HG03460 (cell line): ENCODE data around the gene SLC25A25.
"Not testable (repeated sequence)": the region's sequence is repeated elsewhere in the genome, so short reads cannot be mapped to it uniquely, and the experiment has no call there.

Experiments
- ATAC-seq: cut with Tn5 transposase; IDR thresholded peaks from one replicate; pipeline ENCODE4 v1.9.1; 2021; ENCODE audit not compliant: unreplicated experiment

Gene SLC25A25

DNA sequence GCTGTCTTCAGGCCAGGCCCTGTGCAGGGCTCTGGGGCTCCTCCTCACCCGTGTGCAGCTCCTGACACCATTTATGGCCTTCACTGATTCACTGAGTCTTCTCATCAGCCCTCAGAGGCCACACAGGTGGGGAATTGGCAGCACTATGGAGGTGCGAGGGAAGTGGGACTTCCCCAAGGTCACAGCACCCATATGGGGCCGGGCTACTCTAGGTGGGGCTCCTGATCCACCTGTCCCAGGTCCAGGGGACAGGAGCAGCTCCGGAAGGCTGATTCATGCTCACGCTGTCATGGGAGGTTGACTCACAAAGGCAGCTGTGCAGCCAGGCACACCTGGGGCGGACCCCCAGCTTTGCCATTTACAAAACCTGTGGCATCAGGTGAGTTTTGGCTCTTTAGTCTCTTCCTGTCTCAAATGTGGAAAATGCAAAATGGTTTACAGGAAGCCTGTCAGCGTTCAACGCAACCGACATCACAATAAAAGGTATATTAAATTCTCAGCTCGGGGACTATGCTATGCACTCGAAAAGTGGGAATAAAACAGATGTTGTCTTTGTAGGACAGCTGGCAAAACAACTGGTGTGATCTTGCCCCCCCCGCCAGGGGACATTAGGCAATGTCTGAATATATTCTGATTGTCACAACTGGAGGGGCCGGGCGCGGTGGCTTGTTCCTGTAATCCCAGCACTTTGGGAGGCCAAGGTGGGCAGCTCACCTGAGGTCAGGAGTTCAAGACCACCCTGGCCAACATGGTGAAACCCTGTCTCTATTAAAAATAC lies 15.9 kb upstream of the SLC25A25 start:
- ATAC-seq, result no peak

GRCh38 chr9:128053560-128053959 lies 14.5 kb upstream of the SLC25A25 start:
- ATAC-seq, result no peak

DNA sequence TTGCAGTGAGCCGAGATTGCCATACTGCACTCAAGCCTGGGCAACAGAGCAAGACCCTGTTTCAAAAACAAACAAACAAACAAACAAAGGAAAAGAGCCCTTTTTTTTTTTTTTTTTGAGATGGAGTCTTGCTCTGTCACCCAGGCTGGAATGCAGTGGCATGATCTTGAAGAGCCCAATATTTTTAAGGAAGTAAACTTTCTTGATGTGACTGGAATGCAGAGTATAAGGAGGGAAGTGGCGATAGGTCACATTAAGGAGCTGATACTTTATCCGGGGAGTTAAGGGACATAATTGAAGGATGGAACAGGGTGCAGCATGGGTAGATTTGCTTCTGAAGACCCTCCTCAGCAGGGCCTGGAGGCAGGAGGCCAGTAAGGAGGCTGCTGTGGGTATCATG lies 13.9 kb upstream of the SLC25A25 start:
- no peak for ATAC-seq

GRCh38 chr9:128055344-128056040 lies 12.5 kb upstream of the SLC25A25 start:
- no peak for ATAC-seq

DNA sequence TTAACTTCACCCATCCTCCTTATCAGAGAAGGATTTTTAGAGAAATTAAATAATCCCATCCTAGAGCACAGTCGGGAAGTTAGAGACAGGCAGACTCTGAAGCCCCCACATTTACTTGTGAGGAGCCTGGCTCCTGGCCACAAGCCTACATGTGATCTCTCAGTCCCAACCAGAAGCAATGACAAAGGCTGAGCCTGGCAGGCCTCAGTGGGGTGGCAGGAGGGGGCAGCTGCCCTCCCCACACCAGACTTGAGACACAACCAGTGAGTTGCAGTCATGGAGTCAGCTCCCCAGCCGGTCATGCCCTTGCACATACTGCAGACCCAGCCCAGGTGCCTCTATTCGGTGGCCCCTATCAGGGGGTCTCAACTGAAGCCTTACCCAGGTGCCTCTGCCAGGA lies 11.9 kb upstream of the SLC25A25 start:
- ATAC-seq, result no peak

GRCh38 chr9:128056887-128057723 lies 10.9 kb upstream of the SLC25A25 start:
- ATAC-seq, result no peak

DNA sequence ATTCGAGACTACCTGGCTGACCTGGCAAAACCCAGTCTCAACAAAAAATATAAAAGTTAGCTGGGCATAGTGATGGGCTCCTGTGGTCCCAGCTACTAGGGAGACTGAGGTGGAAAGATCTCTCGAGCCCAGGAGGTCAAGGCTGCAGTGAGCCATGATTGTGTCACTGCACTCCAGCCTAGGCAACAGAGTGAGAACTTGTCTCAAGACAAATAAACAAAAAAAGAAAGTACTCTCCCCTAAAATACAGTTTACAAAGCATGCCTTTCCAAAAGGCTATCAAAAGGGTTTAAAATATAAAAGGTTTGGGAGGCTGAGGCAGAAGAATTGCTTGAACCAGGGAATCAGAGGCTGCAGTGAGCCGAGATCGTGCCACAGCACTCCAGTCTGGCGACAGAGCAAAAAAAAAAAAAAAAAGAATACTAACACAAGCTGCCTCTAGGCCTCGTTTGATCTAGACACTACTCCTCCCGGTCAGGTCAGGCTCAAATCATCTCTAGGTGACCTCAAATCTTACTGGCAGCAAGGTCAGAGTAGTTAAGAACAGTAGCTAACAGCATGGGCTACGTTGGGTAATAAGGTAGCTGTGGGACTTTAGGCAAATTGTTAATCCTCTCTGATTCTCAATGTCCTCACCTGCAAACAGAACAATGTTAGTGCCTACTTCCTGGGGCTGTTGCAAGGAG lies 10.2 kb upstream of the SLC25A25 start:
- no peak for ATAC-seq

DNA sequence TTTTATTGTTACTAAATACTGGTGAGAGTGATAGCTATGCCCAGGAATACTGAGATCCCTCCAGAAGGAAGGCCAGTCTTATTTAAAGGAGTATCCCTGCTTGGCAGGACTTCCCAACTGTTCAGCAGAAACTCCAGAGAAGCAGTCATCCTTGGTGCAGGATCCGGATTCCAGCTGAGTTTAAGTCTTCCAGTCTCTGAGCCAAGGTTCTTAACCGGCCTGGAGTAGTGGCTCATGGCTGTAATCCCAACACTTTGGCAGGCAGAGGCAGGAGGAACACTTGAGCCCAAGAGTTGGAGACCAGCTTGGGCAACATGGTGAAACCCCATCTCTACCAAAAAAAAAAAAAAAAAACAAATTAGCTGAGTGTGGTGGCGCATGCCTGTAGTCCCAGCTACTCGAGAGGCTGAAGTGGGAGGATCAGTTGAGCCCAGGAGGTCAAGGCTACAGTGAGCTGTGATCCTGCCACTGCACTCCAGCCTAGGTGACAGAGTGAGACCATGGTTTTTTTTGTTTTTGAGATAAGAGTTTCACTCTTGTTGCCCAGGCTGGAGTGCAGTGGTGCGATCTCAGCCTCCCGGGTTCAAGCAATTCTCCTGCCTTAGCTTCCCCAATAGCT lies 8.6 kb upstream of the SLC25A25 start:
- ATAC-seq, result no peak

DNA sequence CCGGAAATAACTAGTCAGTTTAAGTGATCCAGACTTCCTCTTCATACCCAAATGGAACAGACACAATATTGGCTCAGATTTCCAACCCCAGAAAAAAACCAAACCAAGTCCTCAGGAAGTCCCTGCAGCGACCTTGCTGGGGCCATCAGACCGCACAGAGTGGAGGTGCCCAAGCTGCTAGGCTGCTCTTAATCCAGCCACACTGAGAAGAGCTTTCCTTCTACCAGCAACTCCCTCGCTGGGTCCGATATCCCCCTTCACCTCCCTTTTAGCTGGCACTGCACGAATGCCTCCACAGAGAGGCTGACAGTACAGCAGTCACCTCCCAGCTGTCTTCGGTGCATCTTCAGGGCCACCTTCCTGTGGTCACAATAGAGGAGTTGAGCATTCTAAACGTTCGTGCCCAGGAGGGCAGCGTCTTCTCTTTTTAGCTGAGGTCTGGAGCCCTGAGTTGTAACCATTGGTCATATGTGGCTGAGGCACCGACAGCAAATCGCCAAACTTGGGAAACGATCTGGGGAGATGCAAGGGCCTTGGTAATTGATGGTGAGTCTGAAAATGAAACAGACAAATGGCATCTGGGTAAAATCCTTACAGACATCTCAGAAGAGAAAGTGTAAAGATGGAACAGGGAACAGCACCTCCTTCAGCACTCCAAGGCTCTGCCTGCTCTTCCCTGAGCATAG lies 6.6 kb upstream of the SLC25A25 start:
- no peak for ATAC-seq

DNA sequence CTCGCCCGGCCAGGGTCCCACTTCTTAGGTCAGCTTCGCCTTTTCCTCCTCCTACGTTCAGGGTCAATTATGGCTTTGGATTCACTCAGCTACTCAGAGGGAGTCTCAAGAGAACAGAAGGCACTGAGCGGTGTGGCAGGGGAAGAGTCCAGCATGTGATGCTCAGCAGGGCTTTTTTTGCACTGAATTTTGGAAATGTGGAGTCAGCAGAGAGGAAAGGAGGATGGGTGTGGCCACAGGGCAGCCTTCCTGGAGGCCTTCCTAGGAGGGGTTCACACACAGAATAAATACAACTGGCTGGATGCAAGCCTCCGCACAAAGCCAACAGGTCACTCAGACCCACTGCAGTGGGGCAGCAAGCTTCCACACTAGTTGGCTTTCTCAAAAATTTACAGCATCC lies 5.8 kb upstream of the SLC25A25 start:
- no peak for ATAC-seq

DNA sequence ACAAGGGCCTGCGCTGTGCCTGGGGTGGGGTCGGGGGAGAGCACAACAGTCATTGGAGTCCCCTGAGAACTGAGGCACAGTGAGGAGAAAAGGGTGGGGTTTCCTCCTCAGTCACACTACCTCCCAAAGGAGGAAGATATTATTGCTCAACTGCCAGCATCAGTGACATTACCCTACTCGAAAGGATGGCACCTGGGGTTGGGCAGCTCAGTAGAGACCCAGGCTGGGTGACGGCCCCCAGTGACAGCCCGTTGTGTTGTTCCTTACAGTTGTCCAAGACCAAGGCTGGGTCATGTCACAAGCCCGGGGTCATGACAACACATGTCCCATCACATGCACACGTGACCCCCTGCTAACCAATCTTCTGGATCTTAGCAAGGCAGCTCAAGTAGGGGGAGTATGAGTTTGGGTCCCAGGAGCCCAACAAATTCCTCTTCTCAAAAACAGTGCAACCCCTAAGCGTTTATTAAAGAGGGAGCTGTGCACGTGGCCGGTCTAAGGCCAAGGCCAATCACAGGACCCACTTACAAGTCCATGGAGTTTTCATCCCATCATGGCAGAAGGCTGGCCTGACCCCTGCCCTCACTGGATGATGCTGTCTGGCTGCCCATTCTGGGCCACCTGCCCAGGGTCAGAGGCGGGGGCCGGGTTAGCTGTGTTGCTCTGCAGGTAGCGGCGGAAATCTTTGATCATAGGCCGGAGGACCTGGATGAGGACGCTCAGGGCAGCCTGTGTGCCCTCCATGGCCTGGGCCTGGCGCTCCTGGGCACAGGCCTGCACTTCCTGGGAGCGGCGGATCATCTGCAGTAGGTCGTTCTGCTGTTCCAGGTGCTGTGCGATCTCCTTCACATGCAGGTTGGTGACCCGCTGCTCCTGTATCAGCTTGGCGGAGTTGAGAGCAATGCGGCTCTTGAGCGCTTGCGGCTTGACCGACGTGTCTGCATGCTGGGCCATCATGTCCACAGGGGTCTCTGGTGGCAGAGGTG lies 4.9 kb upstream of the SLC25A25 start:
- no peak for ATAC-seq

DNA sequence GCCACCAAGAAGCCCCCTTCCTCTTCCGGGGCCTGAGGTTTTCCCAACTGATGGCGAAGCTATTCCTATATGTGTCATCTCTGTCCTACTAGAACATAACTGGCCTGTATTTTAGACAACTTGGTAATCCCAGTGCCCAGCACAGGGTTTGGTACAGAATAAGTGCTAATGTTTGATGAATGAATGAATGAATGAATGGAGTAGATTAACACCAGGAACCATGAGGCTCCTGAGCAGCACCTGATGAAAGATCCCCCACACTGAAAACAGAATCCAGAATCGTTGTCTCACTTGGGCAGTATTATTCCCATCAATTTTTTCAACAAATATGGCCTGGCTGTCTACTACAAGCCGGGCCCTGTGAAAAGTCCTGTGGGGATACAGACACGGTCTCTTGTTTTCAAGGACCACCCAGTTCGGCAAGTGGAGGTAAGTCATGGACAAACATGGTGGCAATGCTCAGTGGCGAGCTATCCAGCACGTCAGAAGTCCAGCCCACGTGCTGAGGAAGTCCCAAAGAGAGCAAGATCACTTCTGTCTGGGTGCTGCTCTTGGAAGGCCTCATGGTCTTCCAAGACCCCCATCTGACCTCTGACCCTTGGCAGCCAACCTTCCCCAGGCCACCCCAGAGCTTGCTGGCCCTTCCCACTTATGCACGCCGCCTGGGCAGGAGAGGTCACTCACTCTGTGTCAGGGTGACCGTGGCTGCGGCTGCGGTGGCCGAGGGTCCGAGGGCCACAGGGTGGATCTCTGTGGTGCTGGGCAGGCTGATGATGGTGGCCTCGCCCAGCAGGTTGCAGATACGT lies 1.9 kb upstream of the SLC25A25 start:
- ATAC-seq, result no peak

- peak; percentile 54 for ATAC-seq
Measured at GRCh38 chr9:128066713-128067644, 1.1 kb upstream of the SLC25A25 start, which contains the start of gene NAIF1. Gene NAIF1, minus strand, starts transcription at chr9:128067320. Its CDS starts 219 bp downstream, at chr9:128067101.

GRCh38 chr9:128068386-128069205 lies 564 bp downstream of the SLC25A25 start:
- ATAC-seq, result peak; percentile 7

DNA sequence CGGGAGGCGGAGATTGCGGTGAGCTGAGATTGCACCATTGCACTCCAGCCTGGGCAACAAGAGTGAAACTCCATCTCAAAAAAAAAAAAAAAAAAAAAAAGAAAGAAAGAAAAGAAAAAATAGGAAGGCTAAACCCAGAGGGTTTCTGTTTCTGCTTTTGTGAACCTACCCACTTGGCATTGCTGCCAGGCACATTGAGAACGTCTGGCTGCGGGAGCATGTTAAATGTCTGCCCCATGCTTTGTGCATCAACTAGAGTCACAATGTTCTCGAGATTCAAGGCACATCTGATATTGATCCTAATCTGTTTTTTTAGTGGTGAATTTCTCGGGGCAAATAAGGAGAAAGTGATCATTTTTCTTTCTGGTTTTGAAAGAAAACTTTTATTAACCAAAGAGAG lies 2.8 kb downstream of the SLC25A25 start:
- no peak for ATAC-seq

GRCh38 chr9:128071475-128071874 lies 3.4 kb downstream of the SLC25A25 start:
- not testable (repeated sequence) for ATAC-seq
